ENCODE data around the gene ELL. TPM values are rescaled to one million over a fixed set of nuclear protein-coding genes. Genes with fewer than 3 reads are reported as not detected.
A peak's percentile ranks its signal among the peaks of the same experiment; 100 is the strongest.
"Not testable (repeated sequence)": the region's sequence is repeated elsewhere in the genome, so short reads cannot be mapped to it uniquely, and the experiment has no call there.

The ELL gene
- total RNA-seq, 1 donor from 2014 or later: 27.8 TPM

DNA sequence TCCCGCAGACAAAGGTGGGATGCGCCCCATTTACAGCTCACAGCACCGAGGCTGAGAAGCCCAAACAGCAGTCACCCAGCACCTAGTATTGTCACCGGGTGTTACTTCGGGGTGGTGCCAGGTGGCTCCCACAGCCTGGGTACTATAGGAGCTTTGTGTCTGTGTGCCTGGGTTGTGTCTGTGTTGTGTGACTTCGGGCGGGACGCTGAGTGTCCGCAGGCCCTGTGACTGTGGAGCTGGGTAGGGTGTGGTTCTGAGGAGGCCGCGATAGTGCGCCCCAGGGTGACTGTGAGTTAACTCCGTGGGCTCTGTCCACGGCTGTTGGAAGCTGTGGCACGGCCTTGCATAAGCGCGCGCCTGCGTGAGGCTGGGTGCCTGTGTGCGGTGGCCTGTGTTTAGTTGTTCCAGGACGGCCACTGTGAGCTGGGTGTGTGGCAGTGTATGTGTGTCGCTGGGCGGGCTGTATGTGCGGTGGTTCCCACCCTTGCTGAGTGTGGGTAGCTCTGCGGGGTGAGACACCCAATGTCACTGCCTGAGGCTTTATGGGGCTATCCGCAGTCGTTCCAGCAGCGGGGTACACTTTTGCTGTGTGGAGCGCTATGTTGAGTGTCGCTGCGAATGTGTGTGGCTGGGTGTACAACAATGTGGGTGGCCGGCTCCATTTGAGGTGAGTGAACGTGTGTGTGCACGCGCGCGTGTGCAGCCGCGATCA is 103.2 kb downstream of the ELL start:
- Mint-ChIP-seq H3K27ac (peak overlapping the region; percentile 89), H3K9me3 (no peaks in the 10 kb centered on the region), H3K27me3 (no peaks in the 10 kb centered on the region), H3K4me3 (peak overlapping the region; percentile 99), H3K4me1 (peaks cover 71% of the 10 kb centered on the region), H3K36me3 (ENCODE audit: low read depth) (peaks cover 9% of the 10 kb centered on the region)
- intact Hi-C loops (cut with micrococcal nuclease): loop anchor here (5.0 kb wide), 2 partner anchors 126 to 216 kb away; partner anchors contain the start of gene RAB3A
- no peak for DNase-seq

DNA sequence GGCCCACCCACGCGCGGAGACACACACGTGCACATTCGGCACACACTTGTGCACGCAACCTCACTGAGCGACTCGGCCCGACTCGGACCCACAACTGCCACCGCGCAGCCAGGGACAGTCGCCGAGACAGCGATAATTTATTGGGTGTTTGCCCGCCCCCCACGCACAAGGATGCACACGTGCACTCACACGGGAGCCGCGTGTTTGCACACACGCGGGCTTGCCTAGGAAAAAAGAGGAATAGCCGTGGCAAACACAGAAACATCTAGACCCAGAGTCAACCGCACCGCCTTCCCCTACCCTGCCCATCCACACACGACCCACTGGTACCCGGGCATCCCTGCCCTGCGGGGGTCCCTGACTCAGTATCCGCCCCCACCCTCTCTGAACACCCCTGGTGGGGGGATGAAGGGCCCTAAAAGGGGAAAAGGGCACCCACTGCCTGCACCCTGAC is 103.8 kb downstream of the ELL start:
- H3K27ac Mint-ChIP-seq: peak overlapping the region; percentile 89
- DNase-seq: peak; percentile 73
- H3K36me3 Mint-ChIP-seq (ENCODE audit: low read depth): peaks cover 9% of the 10 kb centered on the region
- intact Hi-C loops (cut with micrococcal nuclease): loop anchor here (5.0 kb wide), 2 partner anchors 126 to 216 kb away; partner anchors contain the start of gene RAB3A
- H3K4me3 Mint-ChIP-seq: peak overlapping the region; percentile 99
- peaks cover 66% of the 10 kb centered on the region for H3K4me1 Mint-ChIP-seq
- no peaks in the 10 kb centered on the region for H3K27me3 Mint-ChIP-seq
- no peaks in the 10 kb centered on the region for H3K9me3 Mint-ChIP-seq

DNA sequence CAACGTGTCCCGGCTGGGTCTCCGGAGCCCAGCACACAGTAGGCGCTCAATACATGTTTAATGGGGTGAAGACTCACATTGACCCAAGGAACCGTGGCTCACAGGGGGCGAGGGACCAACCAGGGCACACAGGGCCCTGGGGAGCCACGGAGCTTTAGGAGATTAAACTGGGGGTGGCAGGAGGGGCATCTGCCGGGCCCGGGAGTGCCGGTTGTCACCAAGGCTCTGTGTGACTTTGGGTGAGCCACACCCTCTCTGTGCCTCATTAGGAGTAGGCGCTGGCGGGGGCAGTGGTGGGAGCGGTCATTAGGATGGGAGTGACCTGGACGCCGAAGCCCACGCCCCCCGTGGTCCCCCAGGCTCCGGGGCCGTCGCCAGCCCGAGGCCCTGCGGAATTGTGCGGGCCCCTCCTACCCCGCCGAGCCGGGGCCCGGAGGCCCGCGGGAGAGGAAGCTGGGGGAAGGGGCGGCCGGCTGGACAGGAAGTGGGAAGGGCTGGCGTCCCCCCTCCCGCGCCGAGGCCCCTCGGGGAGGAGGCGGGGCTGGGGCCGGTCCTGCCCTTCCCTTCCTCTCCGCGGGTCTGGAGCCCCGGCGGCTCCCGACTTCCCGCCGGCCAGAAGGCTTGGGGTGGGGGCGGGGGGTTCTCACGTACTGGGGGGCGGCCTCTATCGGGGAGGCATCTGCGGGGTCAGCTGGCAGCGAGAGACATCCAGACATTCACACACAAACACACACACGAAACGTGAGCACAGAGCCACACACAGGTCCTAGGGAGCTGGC is 104.4 kb downstream of the ELL start:
- Mint-ChIP-seq H3K4me1 (peaks cover 60% of the 10 kb centered on the region), H3K36me3 (ENCODE audit: low read depth) (peaks cover 6% of the 10 kb centered on the region), H3K9me3 (no peaks in the 10 kb centered on the region), H3K4me3 (peak overlapping the region; percentile 99), H3K27me3 (peaks cover 3% of the 10 kb centered on the region), H3K27ac (peak overlapping the region; percentile 90)
- peak; percentile 84 for DNase-seq
- intact Hi-C loops (cut with micrococcal nuclease): loop anchor here (5.0 kb wide), 2 partner anchors 125 to 215 kb away; partner anchors contain the start of gene RAB3A

DNA sequence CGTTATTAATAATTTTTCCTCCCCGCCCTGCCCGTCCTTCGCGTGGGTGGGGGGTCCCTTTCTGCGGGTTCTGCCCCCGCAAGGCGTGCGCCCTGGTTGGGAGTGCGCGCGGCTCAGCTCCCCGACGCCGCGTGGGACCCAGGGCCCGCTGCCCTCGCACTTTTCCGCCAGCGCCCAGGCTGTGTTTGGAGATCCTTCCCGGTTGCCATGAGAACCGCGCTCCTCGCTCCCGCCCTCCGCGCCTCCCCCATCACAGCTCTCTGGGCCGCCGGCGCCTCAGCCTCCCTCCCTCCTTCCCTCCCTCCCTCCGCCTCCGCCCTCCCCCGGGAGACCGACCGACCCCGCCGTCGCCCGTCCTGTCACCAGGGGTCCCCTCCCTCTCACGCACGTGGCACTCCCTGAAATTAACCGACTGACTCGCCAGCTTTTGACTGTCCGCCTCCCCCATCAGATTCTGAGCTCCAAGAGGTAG is 105.1 kb downstream of the ELL start:
- peak overlapping the region; percentile 84 for H3K4me3 Mint-ChIP-seq
- peaks cover 4% of the 10 kb centered on the region for H3K27me3 Mint-ChIP-seq
- H3K4me1 Mint-ChIP-seq: peaks cover 56% of the 10 kb centered on the region
- DNase-seq: peak; percentile 92
- intact Hi-C loops (cut with micrococcal nuclease): loop anchor here (5.0 kb wide), 2 partner anchors 125 to 215 kb away; partner anchors contain the start of gene RAB3A
- no peaks in the 10 kb centered on the region for H3K9me3 Mint-ChIP-seq
- H3K27ac Mint-ChIP-seq: peak overlapping the region; percentile 90
- peaks cover 5% of the 10 kb centered on the region for H3K36me3 Mint-ChIP-seq (ENCODE audit: low read depth)

DNA sequence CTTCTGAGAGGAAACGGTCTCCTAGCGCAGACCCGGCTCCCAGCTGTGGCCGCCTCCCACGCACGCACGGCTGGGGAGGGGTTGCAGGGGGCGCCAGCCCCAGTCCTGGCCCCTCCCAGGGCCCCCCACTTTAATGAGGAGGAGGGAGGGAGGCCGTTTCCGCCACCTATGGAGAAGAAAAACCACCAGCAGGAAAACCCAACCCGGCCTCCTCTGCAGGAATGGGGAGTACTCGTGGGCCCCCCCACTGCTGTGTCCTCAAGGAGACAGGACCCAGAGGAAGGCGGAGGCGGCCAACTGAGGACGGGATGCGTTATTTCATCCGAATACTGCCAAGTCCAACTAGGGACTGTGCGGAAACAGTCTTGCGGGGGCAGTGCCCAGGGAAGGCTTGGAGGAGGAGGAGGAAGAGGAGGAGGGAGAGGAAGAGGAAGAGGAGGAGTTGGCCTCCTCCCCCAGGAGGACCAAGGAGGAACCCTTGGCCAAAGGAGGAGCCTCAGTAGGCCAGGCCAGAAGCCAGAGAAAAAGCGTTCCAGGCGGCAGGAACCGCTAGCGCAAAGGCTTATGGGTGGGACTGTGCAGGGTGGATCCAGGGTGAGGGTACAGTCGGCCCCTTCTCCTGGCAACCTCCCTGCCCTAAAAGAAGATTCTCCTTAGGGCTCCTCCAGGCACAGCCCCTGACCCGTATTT is 106.5 kb downstream of the ELL start:
- DNase-seq: peak; percentile 67
- peaks cover 2% of the 10 kb centered on the region for H3K36me3 Mint-ChIP-seq (ENCODE audit: low read depth)
- H3K4me1 Mint-ChIP-seq: peaks cover 46% of the 10 kb centered on the region
- H3K27ac Mint-ChIP-seq: peak overlapping the region; percentile 90
- H3K4me3 Mint-ChIP-seq: peak overlapping the region; percentile 84
- H3K27me3 Mint-ChIP-seq: peaks cover 6% of the 10 kb centered on the region
- no peaks in the 10 kb centered on the region for H3K9me3 Mint-ChIP-seq
- intact Hi-C loops (cut with micrococcal nuclease): loop anchor here (5.0 kb wide), 2 partner anchors 123 to 213 kb away; partner anchors contain the start of gene RAB3A

DNA sequence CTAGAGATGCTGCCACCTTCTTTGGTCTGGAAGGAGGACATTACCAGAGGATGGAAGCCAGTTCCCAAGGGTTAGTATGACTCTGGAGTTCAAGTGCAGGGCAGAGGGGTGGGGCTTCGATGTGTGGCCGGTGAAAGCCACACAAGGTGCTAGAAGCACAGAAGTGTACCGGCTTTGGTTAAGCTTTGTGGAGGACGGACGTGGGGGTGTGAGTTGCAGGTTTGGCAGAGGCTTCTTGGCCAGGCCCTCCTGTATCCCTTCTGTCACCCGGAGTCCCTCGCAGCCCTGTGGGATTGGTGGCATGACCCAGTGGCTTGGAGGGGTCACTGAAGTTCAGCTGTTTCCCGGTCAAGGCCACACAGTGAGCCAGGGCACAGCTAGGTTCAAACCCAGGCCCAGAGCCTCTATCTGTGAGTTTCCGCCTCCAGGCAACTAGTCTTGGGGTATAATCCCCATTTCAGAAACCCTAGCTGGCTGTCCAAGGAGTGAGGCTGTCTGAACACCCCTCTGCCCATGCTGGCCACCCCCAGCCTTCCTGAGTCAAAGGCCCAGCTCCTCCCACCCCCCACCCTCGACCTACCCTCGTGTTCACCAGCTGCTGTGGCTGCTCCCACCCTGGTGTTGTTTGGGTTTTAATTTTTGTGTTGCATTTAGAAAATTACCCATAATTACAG is 107.2 kb downstream of the ELL start:
- Mint-ChIP-seq H3K4me3 (no peak overlapping the region), H3K27ac (peak overlapping the region; percentile 35), H3K27me3 (peaks cover 6% of the 10 kb centered on the region), H3K4me1 (peaks cover 45% of the 10 kb centered on the region), H3K36me3 (ENCODE audit: low read depth) (no peaks in the 10 kb centered on the region), H3K9me3 (no peaks in the 10 kb centered on the region)
- intact Hi-C loops (cut with micrococcal nuclease): loop anchor here (5.0 kb wide), 3 partner anchors 87 to 212 kb away; partner anchors contain the start of gene RAB3A
- DNase-seq: peak; percentile 80

DNA sequence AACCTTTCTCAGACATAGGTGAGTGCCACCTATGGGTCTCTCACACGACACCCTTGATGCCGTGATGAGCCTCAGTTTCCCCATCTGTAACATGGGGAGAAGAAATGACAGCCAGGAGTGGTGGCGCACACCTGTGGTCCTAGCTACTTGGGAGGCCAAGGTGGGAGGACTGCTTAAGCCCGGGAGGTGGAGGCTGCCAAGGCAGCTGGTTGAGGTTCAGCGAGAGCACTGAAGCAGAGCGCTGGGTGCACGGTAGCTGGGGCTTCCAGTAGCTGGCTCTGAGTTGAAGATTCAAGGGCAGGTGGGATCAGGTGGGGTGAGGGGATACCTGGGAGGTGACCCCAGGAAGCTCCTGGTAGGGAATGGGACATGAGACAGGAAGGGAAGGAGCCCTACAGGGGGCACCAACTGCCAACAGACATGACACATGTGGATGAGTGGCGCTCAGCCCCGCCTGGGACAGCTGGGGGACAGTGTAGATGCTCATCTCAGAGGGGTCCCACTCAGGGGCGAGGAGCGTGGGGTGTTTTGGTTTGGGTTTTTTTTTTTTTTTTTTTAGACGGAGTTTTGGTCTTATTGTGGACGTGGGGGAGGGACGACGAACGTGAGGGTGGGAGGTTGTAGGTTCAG is 109.1 kb downstream of the ELL start:
- intact Hi-C loops (cut with micrococcal nuclease): loop anchor here (5.0 kb wide), 1 partner anchor 85 kb away; no protein-coding TSS in a partner anchor
- H3K27me3 Mint-ChIP-seq: peaks cover 6% of the 10 kb centered on the region
- no peak for DNase-seq
- H3K27ac Mint-ChIP-seq: no peak overlapping the region
- no peak overlapping the region for H3K4me3 Mint-ChIP-seq
- no peaks in the 10 kb centered on the region for H3K9me3 Mint-ChIP-seq
- H3K36me3 Mint-ChIP-seq (ENCODE audit: low read depth): no peaks in the 10 kb centered on the region
- peaks cover 33% of the 10 kb centered on the region for H3K4me1 Mint-ChIP-seq

DNA sequence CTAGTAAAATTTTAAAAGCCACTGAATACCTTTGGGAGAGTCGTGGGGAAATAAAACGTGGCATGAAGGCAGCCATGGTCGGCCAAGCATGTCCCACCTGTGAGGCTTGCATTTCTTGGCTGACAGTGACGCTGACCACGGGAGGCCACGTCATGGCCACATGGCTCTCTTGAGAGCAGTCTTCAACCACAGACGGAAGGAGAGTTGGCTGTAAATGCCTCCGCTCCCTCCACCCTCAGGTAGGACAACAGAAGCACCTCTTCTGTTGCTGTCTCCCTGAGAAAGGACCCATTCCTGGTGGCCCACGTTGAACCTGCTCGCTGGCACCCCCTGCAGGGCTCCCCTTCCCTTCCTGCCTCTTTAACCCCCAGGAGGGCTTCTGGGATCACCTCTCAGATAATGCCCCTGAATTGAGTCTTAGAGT is 113.8 kb downstream of the ELL start:
- H3K27ac Mint-ChIP-seq: no peak overlapping the region
- H3K36me3 Mint-ChIP-seq (ENCODE audit: low read depth): no peaks in the 10 kb centered on the region
- intact Hi-C loops (cut with micrococcal nuclease): no loop called here
- H3K4me1 Mint-ChIP-seq: peaks cover 5% of the 10 kb centered on the region
- peaks cover 6% of the 10 kb centered on the region for H3K27me3 Mint-ChIP-seq
- DNase-seq: peak; percentile 77
- no peak overlapping the region for H3K4me3 Mint-ChIP-seq
- no peaks in the 10 kb centered on the region for H3K9me3 Mint-ChIP-seq

DNA sequence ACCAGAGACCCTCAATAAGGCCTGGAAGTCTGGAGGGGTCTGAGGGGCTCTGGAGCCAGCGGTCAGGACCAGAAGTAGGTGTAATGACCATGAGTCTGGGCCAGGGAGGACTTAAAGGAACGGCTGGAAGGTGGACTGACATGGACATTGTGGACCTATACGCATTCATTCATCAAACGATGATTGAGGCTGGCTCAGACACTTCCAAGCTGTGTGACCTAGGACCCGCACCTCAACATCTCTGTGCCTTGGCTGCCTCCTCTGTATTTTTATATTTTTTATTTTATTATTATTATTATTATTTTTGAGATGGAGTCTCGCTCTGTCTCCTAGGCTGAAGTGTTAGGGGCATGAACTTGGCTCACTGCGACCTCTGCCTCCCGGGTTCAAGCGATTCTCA is 115.1 kb downstream of the ELL start:
- intact Hi-C loops (cut with micrococcal nuclease): no loop called here
- Mint-ChIP-seq H3K27ac (no peak overlapping the region), H3K27me3 (peaks cover 3% of the 10 kb centered on the region), H3K9me3 (no peaks in the 10 kb centered on the region), H3K36me3 (ENCODE audit: low read depth) (no peaks in the 10 kb centered on the region), H3K4me3 (no peak overlapping the region), H3K4me1 (peaks cover 8% of the 10 kb centered on the region)
- DNase-seq: no peak

DNA sequence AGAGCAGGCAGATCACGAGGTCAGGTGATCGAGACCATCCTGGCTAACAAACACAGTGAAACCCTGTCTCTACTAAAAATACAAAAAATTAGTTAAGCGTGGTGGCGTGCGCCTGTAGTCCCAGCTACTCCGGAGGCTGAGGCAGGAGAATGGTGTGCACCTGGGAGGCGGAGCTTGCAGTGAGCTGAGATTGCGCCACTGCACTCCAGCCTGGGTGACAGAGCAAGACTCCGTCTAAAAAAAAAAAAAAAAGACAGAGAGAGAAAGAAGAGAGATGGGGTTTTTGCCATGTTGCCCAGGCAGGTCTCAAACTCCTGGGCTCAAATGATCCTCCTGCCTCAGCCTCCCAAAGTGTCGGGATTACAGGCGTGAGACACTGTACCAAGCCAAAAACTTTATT is 116.1 kb downstream of the ELL start:
- DNase-seq; H3K9me3 Mint-ChIP-seq; H3K4me3 Mint-ChIP-seq; intact Hi-C loops (cut with micrococcal nuclease); H3K27ac Mint-ChIP-seq; H3K36me3 Mint-ChIP-seq (ENCODE audit: low read depth); H3K27me3 Mint-ChIP-seq: not testable (repeated sequence)
- H3K4me1 Mint-ChIP-seq: peaks cover 15% of the 10 kb centered on the region

DNA sequence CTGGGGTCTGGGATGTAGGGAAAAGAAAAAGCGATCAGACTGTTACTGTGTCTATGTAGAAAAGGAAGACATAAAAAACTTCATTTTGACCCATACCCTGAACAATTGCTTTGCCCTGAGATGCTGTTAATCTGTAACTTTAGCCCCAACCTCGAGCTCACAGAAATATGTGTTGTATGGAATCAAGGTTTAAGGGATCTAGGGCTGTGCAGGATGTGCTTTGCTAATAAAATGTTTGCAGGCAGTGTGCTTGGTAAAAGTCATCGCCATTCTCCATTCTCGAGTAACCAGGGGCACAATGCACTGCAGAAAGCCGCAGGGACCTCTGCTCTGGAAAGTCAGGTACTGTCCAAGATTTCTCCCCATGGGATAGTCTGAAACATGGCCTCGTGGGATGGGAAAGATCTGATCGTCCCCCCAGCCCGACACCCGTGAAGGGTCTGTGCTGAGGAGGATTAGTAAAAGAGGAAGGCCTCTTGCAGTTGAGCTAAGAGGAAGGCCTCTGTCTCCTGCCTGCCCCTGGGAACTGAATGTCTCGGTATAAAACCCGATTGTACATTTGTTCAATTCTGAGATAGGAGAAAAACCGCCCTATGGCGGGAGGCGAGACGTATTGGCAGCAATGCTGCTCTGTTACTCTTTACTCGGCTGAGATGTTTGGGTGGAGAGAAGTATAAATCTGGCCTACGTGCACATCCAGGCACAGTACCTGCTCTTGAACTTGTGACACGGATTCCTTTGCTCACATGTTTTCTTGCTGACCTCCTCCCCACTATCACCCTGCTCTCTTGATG is 119.2 kb downstream of the ELL start:
- intact Hi-C loops (cut with micrococcal nuclease); H3K27ac Mint-ChIP-seq; H3K4me3 Mint-ChIP-seq; DNase-seq; H3K27me3 Mint-ChIP-seq; H3K9me3 Mint-ChIP-seq; H3K36me3 Mint-ChIP-seq (ENCODE audit: low read depth): not testable (repeated sequence)
- peaks cover 12% of the 10 kb centered on the region for H3K4me1 Mint-ChIP-seq

DNA sequence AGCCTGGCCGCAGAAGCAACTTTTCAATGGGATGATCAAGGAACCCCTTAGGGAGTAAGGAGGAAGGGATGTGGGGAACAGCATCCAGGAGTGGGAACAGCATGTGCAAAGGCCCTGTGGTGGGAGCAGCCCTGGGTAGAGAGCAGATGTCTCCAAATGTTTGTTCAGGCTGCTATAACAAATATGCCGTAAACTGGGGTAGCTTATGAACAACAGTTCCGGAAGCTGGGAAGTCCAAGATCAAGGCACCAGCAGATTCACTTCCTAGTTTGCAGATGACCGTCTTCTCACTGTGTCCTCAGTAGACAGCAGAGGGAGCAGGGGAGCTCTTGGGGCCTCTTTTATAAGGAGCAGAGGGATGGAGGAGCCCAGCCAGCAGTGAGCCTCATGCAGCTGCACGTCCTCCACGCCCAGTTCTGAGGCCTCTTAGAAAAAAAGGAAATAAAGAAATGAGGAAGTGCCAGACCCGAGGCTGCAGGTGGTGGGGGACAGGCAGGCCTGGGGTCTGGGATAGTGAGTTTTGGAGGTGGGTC is 120.2 kb downstream of the ELL start:
- no peak overlapping the region for H3K4me3 Mint-ChIP-seq
- H3K27me3 Mint-ChIP-seq: peaks cover 10% of the 10 kb centered on the region
- no peaks in the 10 kb centered on the region for H3K9me3 Mint-ChIP-seq
- peaks cover 12% of the 10 kb centered on the region for H3K4me1 Mint-ChIP-seq
- intact Hi-C loops (cut with micrococcal nuclease): no loop called here
- H3K36me3 Mint-ChIP-seq (ENCODE audit: low read depth): no peaks in the 10 kb centered on the region
- H3K27ac Mint-ChIP-seq: no peak overlapping the region
- DNase-seq: no peak
